Epithelial cell of proximal tubule (primary cell): ENCODE data around the gene LAMTOR4. TPM values are rescaled to one million over a fixed set of nuclear protein-coding genes. Genes with fewer than 3 reads are reported as not detected.

Experiments
- DNase-seq: peaks from one replicate; pipeline ENCODE4 v3.0.0-alpha.2; 2011; ENCODE audit warnings: low read depth
- H3K4me3 ChIP-seq: 2 replicates; pipeline ENCODE4 v1.5.1; 2011; ENCODE audit warnings: low read depth, mild to moderate bottlenecking, low read length
- total RNA-seq: library from RNA; depleted of rRNA; stranded (reverse); fragments of >200 nt; gene quantifications from 2 replicates; pipeline ENCODE4 v1.2.3, GENCODE V29; 2015
- TF ChIP-seq, protein P1 (sequence below): conservative IDR thresholded peaks from 2 replicates; pipeline ENCODE4 v1.5.1; 2012; ENCODE audit warnings: low read depth, mild to moderate bottlenecking, low read length

The LAMTOR4 gene
- total RNA-seq, 1 donor from 2014 or later = 201 TPM

DNA sequence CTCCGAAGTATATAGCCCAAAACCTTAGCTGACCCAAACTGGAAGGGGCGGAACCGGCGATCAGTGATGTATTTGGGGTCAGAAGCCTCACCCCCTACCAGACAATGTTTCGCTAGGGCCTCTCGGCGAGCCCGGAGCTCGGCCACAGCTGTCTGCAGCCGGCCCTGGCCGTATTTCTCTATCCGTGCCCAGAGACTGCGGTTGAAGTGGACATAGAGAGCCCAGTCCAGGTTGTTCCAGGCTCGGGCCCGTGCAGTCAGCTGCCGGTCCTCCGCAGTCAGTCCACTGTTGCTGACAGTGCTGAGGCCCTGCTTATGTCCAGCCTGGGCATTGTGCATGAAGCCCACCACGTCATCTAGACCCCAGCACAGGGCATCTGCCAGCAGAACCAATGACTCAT, 11.3 kb downstream of the LAMTOR4 start:
- H3K4me3 ChIP-seq = no peak overlapping the region
- no peak for DNase-seq
- TF ChIP-seq, protein P1, sequence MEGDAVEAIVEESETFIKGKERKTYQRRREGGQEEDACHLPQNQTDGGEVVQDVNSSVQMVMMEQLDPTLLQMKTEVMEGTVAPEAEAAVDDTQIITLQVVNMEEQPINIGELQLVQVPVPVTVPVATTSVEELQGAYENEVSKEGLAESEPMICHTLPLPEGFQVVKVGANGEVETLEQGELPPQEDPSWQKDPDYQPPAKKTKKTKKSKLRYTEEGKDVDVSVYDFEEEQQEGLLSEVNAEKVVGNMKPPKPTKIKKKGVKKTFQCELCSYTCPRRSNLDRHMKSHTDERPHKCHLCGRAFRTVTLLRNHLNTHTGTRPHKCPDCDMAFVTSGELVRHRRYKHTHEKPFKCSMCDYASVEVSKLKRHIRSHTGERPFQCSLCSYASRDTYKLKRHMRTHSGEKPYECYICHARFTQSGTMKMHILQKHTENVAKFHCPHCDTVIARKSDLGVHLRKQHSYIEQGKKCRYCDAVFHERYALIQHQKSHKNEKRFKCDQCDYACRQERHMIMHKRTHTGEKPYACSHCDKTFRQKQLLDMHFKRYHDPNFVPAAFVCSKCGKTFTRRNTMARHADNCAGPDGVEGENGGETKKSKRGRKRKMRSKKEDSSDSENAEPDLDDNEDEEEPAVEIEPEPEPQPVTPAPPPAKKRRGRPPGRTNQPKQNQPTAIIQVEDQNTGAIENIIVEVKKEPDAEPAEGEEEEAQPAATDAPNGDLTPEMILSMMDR = no peak

DNA sequence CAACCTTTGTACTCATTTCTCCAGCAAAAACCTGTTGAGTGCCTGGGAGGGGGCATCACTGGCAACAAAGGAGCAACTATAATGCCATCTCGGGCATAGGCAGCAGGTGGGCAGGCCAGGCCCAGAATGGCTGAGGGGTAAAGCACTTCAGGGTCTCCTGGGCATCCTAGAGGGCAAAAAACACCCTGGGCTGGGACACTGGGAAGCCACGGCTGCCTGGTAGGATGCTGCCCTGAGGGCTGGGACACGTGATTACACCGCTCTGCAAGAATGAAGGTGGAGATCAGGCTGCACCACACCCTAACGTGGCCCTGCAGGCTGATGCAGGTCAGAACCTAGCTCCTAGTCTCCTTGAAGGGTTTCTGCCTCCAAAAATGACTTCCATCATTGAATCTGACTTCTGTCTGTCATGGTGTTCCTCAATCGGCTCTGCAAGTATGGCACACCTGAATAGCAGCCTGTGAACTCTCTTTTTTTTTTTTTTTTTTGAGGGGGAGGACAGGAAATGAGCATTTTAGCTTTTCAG, 14.4 kb downstream of the LAMTOR4 start:
- TF ChIP-seq, protein P1 = no peak
- DNase-seq = no peak
- H3K4me3 ChIP-seq = no peak overlapping the region

DNA sequence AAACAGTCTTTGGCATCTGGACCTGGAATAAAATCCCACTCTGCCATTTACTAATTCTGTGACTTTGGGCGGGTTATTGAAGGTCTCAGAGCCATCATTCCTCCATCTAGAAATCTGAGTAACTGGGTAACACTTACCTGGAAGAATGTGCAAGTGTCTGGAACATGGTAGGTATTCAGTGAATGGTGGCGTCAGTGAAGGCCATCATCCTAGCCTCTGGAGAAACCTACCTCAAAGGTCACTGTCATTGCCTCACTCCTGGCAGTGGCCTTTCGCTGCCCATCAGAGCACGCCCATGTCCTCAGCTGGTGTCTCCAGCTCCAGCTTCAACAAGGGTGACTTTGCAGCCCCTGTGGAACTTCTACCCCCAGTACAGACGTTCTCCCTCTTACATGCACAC, 15.2 kb downstream of the LAMTOR4 start:
- no peak overlapping the region for H3K4me3 ChIP-seq
- DNase-seq = no peak
- TF ChIP-seq, protein P1 = no peak

DNA sequence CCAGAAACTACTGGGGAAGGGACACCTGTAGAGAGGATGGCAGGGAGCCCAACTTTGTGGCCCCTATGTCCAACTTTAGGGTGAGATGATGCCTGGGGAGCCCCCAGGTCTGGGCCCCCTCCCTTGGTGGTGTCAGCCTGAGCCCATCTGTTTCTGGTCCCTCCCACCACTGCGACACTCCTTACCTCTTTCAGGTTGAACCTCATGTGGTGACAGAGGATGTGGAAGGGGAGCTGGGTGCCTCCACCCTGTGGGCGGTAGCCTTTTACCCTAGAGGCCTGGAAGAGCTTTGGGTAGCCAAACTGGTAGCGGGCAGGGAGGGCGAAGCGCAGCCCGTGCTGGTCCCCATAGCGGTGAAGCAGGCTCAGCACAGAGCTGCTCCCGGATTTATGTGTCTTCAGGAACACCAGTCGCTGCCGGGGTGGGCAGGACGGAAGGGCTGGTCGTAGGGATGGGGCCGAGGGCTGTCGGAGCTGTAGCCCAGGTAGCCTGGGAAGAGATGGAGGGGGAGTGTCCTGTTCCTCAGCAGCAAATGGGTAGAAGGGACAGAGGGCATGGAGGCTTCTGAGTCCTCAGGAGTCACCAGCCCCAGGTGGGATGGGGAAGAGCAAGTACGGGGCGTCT, 17.7 kb downstream of the LAMTOR4 start:
- DNase-seq = no peak
- TF ChIP-seq, protein P1 = no peak
- H3K4me3 ChIP-seq = no peak overlapping the region

DNA sequence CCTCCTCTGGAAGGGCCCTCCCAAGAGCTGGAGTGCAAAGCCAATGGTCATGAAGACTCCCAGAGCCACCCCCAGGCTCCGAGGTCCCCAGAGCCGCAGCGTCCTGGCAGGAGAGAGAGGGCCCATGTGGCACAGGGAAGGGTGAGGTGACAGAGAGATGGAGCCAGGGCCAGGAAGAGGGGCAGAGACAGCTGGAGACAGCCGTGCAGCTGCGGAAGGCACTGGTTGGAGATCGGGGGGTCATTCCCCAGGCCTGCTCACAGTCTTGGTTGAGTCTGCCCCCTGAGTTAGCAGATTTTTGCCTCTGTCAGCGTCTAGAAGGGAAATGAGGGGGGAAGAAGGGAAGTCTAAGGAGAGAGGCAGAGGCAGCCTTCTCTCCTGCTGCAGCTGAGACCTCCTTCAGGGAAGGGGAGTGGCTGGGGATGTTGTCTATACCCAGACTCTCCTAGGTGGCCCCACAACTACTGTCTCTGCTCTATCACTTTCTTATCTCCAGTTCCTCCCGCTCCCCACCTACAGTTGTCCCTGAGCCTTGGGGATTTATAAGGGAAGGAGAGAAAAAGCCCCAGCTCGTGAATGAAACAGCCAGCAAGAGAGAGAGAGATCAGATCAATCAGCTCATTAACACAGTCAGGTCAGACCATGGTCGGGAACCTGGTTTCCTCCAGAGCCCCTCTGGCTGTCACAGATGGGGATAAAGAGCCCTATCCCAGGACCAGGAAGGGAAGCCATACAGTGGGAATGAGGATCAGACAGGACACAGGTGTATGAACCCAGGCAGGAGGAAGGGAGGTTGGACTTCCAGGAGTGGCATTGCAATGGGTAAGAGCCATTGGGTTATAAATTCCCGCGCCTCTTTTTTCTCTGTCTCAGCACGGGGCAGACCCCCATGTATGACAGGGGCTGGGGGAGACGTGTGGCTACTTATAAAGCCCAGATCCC, 18.5 kb downstream of the LAMTOR4 start:
- no peak for DNase-seq
- TF ChIP-seq, protein P1 = no peak
- no peak overlapping the region for H3K4me3 ChIP-seq

DNA sequence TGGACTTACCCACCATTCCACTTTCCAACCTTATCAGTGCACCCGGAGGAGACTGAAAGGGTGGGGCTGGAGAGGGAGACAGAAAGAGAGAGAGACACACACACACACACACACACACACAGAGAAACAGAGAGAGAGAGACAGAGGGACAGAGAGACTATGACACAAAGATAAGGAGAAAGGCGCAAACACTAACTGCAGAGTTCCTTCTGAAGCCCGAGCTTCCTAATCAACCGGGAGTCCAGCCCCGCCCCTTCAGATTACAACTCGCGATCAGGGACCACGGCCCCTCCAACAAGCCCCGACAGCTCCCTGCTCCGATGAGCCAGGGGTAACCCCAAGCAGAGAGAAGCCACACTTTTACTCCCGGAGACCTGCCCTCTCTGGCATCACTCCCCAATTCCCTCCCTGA, 19.2 kb downstream of the LAMTOR4 start:
- TF ChIP-seq, protein P1 = no peak
- DNase-seq = no peak
- H3K4me3 ChIP-seq = peak overlapping the region; percentile 42
